ENCODE measurements around the gene PTBP1.

The PTBP1 gene

DNA sequence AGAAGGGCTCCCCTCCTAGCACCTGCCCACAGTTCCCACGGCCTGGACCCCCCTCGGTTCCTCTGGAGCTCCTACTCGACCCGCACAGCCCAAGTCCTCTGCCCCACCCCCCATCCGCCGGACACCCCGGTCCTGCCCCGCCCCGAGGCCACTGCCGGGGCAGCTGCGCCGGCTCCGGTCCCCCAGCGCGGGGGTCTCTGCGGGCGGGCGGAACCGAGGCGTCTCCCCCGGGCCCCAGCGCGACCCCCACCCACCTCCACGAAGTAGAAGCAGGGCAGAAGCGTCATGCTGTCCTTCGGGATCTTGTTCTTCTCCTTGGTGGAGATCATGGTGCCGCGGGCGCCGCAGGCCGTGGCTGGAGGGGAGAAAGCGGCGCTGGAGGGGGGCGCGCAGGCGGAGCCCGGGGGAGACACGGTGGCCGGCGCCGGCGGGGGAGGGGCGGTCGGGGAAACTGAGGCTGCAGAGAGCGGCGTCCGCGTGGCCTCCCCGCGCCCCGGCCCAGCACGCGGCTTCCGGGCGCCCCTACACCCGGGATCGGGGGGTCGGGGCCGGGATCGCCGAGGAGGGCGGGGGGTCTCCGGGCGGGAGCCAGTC lies 24.1 kb downstream of the PTBP1 start:
- no peak for TF ChIP-seq JUND (IDR thresholded peaks at IDR 0.05; ENCODE audit: low read depth)
- in situ Hi-C loops (cut with HindIII; ENCODE audit: low pct_unique_long_range_greater_than_20kb, low sequenced_read_pairs): no loop called here
- no peak for DNase-seq (ENCODE audit: low read depth in 1 of 2, low spot score in 1 of 2)

DNA sequence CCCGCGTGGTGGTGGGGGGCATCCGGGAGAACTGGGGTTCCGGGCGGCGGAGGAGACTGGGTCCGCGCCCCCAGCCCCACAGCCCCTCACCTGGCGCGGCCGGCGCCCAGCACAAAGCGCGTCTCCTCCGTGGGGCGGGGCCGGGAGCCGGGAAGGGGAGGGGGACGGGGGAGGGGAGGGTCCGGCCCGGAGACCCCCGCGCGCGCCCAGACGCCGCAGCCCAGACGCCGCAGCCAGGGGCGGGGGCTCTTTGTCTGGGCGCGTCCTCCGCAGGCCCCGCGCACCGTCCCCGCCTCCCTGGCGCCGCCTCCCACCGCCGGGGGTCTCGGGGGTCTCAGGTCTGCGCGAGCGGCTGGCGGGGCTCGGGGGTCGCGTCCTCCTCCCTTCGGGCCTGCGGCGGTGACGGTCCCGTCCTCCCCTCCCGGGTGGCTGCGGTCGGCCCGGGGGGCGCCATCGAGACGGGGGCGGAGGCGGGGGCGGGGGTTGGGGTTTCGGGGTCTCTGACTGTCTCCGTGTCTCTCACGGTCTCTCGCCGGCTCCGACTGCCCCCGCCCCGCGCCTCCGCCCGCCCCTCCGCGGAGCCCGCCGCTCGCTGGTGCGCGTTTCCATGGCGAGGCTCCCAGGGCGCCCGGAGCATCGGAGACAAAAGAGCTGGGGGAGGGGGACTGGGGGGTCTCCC lies 24.7 kb downstream of the PTBP1 start, which contains the start of gene PLPPR3:
Gene PLPPR3 (minus strand): TSS at position 131 of the 679 bp plus-strand sequence. CDS start 396 bp downstream, outside the sequence.
- no peak for TF ChIP-seq JUND (IDR thresholded peaks at IDR 0.05; ENCODE audit: low read depth)
- in situ Hi-C loops (cut with HindIII; ENCODE audit: low pct_unique_long_range_greater_than_20kb, low sequenced_read_pairs): no loop called here

DNA sequence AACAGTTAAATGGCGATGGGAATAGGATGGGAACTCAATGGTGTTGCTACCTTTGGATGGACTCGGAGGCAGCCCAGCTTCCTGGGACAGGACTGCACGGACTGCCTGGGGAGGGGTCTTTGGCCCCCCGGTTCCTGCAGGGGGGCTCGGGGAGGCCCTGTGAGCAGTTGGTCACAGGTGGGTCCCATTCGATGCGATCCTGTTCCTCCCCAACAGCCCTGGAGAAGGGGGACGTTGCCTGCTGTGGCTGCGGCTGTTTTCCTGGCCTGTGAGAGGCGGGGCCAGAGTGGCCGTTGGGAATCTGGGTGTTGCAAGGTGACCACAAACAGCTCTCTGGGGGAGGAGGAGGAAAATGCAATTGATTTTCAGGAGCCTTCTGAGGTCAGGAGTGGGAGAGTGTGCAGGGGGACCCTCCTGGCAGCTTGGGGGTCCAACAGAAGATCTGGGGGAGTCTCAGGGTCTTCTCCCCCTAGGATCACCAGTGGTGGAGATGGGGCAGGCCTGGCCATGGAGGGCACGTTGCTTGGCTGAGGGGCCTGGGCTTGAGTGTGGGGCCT lies 26.4 kb downstream of the PTBP1 start:
- in situ Hi-C loops (cut with HindIII; ENCODE audit: low pct_unique_long_range_greater_than_20kb, low sequenced_read_pairs): no loop called here
- peak in 1 of 2 experiments; percentile 76 for DNase-seq (ENCODE audit: low read depth in 1 of 2, low spot score in 1 of 2)
- no peak for TF ChIP-seq JUND (IDR thresholded peaks at IDR 0.05; ENCODE audit: low read depth)

More for the DNA sequence above, 24.7 kb downstream of the PTBP1 start, which contains the start of gene PLPPR3:
- no peak for DNase-seq (ENCODE audit: low read depth in 1 of 2, low spot score in 1 of 2)

DNA sequence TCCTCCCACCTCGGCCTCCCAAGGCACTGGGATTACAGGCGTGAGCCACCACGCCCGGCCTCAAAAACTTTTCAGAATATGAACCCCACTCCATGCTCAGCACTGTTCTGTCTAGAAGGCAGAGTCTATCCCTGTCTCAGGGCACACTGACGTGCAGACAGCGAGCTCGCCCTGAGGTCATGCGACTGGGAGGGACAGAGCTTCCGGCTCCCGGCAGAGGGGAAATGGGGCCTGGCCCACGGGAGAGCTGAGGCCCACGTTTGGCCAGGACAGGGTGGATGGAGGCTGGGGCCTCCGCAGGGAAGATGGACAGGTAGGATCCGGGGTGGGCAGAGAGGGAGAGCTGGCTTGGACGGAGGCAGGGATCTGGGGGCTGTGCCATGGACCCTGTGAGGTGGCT lies 27.6 kb downstream of the PTBP1 start:
- no peak for DNase-seq (ENCODE audit: low read depth in 1 of 2, low spot score in 1 of 2)
- no peak for TF ChIP-seq JUND (IDR thresholded peaks at IDR 0.05; ENCODE audit: low read depth)
- in situ Hi-C loops (cut with HindIII; ENCODE audit: low pct_unique_long_range_greater_than_20kb, low sequenced_read_pairs): no loop called here

DNA sequence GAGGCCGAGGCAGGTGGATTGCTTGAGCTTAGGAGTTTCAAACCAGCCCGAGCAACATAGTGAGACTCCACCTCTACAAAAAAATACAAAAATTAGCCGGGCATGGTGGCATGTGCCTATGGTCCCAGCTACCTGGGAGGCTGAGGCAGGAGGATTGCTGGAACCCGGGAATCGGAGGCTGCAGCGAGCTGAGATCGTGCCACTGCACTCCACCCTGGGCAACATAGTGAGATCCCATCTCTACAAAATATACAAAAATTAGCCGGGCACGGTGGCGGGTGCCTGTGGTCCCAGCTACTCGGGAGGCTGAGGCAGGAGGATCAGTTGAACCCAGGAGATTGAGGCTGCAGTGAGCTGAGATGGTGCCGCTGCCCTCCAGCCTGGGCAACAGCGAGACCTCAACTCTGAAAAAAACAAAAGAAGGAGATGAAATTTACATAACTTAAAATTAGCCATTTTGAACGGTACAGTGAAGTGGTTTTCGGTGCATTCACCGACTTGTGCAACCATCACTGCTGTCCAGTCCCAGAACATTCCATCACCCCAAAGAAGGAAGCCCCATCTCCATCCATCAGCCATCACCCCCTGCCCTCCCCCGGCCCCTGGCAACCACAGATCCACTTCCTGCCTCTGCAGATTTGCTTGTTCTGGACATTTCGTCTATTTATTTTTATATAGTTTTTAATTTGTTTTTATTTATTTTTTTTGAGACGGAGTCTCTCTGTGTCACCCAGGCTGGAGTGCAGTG lies 28.8 kb downstream of the PTBP1 start:
- no peak for TF ChIP-seq JUND (IDR thresholded peaks at IDR 0.05; ENCODE audit: low read depth)
- in situ Hi-C loops (cut with HindIII; ENCODE audit: low pct_unique_long_range_greater_than_20kb, low sequenced_read_pairs): no loop called here
- DNase-seq (ENCODE audit: low read depth in 1 of 2, low spot score in 1 of 2): no peak

DNA sequence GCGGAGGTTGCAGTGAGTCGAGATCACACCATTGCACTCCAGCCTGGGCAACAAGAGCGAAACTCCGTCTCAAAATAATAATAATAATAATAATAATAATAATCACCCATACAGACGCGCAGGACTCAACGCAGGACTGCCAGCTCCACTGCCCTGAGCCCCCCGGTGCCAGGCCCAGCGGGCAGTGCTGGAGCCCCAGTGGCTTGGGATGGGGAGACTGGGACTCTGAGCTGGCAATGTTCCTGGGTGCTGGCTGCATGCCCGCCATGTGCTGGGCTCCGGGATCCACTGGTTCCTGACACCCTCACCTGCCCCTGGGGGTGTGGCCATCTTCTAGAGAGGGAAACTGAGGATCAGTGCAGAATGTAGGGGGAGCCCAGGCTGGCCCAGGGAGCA lies 30.1 kb downstream of the PTBP1 start:
- in situ Hi-C loops (cut with HindIII; ENCODE audit: low pct_unique_long_range_greater_than_20kb, low sequenced_read_pairs): no loop called here
- TF ChIP-seq JUND (IDR thresholded peaks at IDR 0.05; ENCODE audit: low read depth): no peak

DNA sequence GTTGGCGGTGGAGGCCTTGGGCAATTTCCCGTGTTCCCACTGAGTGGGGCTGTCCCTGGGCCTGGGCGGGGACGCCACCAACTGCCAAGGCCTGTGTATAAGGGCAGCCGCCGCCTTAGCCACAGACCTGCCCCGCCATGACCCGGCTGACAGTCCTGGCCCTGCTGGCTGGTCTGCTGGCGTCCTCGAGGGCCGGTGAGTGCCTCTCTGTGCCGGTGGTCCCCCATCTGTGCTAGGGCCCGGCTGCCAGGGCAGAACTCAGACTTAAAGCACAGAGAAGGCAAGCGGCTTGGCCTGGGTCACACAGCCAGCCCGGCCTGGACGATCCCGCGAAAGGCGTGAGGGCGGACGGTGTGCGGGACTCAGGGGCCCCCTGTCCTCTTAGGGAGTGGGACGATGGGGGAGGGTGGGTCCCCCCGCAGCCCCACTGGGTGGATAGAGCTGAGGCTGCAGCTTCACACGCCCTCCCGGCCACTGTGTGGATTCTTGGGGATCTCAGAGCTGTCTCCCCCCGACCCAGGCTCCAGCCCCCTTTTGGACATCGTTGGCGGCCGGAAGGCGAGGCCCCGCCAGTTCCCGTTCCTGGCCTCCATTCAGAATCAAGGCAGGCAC lies 30.6 kb downstream of the PTBP1 start, which contains the start of gene AZU1:
Gene AZU1 (plus strand): TSS at position 128 of the 612 bp plus-strand sequence. CDS start 10 bp downstream, at position 138.
- TF ChIP-seq JUND (IDR thresholded peaks at IDR 0.05; ENCODE audit: low read depth): no peak
- DNase-seq (ENCODE audit: low read depth in 1 of 2, low spot score in 1 of 2): no peak
- in situ Hi-C loops (cut with HindIII; ENCODE audit: low pct_unique_long_range_greater_than_20kb, low sequenced_read_pairs): no loop called here

More for the DNA sequence above, 30.1 kb downstream of the PTBP1 start:
- DNase-seq (ENCODE audit: low read depth in 1 of 2, low spot score in 1 of 2): no peak

DNA sequence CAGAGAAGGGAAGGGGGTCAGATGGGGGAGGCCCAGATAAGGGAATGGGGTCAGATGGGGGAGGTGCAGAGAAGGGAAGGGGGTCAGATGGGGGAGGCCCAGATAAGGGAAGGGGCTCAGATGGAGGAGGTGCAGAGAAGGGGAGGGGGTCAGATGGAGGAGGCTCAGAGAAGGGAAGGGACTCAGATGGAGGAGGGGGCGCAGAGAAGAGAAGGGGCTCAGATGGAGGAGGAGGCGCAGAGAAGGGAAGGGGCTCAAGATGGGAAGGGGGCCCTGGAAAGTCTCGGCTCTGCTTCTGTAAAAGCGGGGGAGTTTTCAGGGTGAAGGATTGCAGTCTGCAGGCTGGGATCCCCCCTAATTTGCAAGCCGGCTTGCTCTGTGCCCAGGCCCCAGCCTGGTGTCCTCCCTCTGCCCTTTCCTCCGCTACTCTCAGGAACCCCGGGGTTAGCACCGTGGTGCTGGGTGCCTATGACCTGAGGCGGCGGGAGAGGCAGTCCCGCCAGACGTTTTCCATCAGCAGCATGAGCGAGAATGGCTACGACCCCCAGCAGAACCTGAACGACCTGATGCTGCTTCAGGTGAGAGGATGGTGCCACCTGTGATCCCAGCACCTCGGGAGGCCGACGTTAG lies 32.0 kb downstream of the PTBP1 start:
- DNase-seq (ENCODE audit: low read depth in 1 of 2, low spot score in 1 of 2): no peak
- in situ Hi-C loops (cut with HindIII; ENCODE audit: low pct_unique_long_range_greater_than_20kb, low sequenced_read_pairs): no loop called here

DNA sequence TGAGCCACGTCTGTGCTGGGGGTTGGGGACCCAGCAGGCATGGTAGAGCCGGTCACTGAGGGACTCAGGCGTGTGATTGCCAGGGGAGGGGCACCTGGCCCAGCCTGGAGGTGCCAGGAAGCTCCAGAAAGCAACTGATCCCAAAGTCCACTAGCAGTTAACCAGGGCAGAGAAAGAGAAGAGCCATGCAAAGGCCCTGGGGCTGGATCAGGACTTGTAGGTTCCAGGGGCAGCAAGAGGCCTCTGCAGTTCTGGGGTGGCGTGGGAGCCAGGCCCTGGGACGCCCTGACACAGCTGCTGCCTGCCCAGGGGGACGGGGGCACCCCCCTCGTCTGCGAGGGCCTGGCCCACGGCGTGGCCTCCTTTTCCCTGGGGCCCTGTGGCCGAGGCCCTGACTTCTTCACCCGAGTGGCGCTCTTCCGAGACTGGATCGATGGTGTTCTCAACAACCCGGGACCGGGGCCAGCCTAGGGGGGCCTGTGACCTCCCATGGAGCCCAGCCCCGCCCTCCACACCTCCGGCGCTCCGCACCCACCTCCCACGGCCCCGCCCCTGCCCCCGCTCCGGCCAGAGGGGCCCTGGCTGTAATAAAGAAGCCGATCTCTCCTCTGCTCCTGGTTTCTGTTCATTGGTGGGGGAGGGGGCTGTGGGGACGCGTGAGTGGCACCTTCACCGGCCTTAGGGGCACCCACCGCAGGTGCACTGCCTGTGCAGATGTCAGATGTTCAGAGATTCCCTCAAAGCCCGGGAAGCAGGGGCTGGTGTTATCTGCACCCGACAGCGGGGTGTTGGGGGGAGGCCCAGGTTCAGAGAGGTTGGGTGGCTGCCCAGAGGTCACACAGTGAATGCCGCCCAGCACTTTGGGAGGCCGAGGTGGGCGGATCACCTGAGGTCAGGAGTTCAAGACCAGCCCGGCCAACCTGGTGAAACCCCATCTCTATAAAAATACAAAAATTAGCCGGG lies 34.4 kb downstream of the PTBP1 start:
- no peak for DNase-seq (ENCODE audit: low read depth in 1 of 2, low spot score in 1 of 2)
- no peak for TF ChIP-seq JUND (IDR thresholded peaks at IDR 0.05; ENCODE audit: low read depth)
- in situ Hi-C loops (cut with HindIII; ENCODE audit: low pct_unique_long_range_greater_than_20kb, low sequenced_read_pairs): no loop called here

More for the DNA sequence above, 32.0 kb downstream of the PTBP1 start:
- TF ChIP-seq JUND (IDR thresholded peaks at IDR 0.05; ENCODE audit: low read depth): no peak

DNA sequence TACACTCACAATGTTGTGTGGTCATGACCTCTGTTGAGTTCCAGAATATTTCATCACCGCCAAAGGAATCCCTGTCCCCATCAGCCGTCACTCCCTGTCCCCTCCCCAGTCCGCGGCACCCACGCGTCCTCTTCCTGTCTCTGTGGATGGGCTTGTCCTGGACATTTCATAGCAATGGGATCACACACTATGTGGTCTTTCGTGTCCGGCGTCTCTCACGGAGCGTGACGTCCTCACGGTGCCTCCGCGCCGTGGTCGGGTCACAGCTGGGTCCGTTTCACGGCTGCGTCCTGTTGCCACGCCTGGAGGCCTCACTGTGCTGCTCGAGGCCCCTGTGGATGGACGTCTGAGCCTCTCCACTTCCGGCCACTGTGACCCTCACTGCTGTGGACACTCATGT lies 37.0 kb downstream of the PTBP1 start:
- in situ Hi-C loops (cut with HindIII; ENCODE audit: low pct_unique_long_range_greater_than_20kb, low sequenced_read_pairs): no loop called here
- no peak for DNase-seq (ENCODE audit: low read depth in 1 of 2, low spot score in 1 of 2)
- TF ChIP-seq JUND (IDR thresholded peaks at IDR 0.05; ENCODE audit: low read depth): no peak

Data from T47D (cell line).